ENCODE data around the gene CHI3L1.

CHI3L1 gene

DNA sequence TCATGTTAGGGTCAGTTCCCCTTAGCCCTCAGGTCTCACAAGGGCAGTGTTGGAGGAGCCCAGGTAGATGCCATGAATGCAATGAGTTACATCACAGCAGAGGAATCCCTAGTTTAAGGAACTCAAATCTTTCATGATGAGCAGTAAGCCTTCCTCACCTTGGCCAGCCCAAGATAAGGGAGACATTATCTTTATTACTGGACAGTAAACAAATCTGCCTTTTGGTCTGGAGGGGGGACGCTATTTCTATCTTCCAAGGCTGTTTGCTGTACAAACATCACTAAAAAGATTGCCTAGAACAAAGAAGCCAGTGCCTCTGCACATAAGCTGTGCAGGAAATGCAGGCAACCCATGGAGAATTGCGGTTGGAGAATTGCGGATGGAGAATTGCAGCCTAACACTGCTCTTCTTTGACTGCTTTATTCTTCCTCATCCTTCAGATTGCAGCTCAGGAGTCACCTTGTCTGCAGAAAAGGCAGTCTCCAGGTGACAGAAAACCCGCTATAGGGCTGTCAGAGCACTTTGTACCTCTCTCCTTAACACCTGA is 2.3 kb upstream of the CHI3L1 start:
- H3K9ac ChIP-seq (ENCODE audit: low read depth, low read length): no peak overlapping the region
- no peak overlapping the region for H3K4me3 ChIP-seq (ENCODE audit: low read depth, low read length)
- no peaks in the 10 kb centered on the region for H3K9me3 ChIP-seq (ENCODE audit: control insufficient read depth, insufficient read depth, low read length)
- H3K36me3 ChIP-seq (ENCODE audit: control insufficient read depth, insufficient read depth, low read length): no peaks in the 10 kb centered on the region
- peaks cover 23% of the 10 kb centered on the region for H3K4me1 ChIP-seq (ENCODE audit: control insufficient read depth, insufficient read depth, low read length)
- H3K27ac ChIP-seq (ENCODE audit: low read depth, low read length): no peak overlapping the region
- H3K27me3 ChIP-seq (ENCODE audit: control insufficient read depth, insufficient read depth, low read length): 0 out of 2 replicates have a peak, but pooled peaks cover 5% of the 10 kb centered on the region

DNA sequence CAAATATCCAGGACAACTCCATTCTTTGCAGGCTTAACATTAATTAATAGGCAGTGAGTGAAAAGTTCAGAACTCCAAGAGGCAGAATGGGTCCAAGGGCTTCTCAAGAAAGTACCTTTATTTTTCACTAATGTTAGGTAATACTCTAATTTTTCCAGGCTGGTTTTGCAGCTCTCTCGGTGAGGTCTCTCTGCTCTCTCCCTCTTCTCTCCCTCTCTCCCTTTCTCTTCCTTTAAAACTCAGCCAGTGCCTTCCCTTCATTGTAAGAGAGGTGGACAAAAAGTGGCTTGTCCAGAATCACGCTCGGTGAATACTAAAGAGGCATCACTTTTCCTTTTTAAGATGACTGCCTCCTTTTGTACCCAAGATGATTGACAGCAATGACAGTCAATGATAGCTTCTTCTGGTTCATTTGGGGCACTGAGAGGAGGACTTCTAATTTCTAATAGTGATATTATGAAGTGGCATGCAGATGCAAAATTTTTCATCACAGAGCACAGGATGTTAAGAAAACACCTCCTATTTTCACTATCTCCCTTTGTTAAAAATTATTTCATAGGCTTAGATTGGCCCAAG is 1.3 kb upstream of the CHI3L1 start:
- no peaks in the 10 kb centered on the region for H3K9me3 ChIP-seq (ENCODE audit: control insufficient read depth, insufficient read depth, low read length)
- no peak overlapping the region for H3K4me3 ChIP-seq (ENCODE audit: low read depth, low read length)
- H3K27me3 ChIP-seq (ENCODE audit: control insufficient read depth, insufficient read depth, low read length): 0 out of 2 replicates have a peak, but pooled peaks cover 5% of the 10 kb centered on the region
- no peak overlapping the region for H3K9ac ChIP-seq (ENCODE audit: low read depth, low read length)
- H3K4me1 ChIP-seq (ENCODE audit: control insufficient read depth, insufficient read depth, low read length): peaks cover 23% of the 10 kb centered on the region
- no peak overlapping the region for H3K27ac ChIP-seq (ENCODE audit: low read depth, low read length)
- H3K36me3 ChIP-seq (ENCODE audit: control insufficient read depth, insufficient read depth, low read length): no peaks in the 10 kb centered on the region

DNA sequence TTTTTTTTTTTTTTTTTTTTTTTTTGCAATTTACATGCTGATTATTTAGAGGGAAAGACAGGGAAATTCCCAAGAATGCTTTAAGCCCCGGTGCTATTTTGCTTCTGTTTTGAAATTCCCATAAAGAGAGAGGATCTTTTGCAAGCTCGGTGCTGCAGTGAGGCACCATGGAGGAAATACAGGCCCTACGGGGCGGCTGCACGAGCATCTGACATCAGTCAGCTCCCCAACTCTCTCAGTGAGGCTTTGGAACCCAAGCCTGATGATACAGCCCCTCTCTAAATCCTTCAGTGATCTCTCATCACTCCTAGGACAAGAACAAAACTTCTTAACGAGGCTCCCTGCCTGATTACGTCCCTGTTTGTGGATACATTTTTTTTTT is 791 bp upstream of the CHI3L1 start:
- H3K4me3 ChIP-seq (ENCODE audit: low read depth, low read length): no peak overlapping the region
- H3K36me3 ChIP-seq (ENCODE audit: control insufficient read depth, insufficient read depth, low read length): no peaks in the 10 kb centered on the region
- H3K9ac ChIP-seq (ENCODE audit: low read depth, low read length): no peak overlapping the region
- H3K27ac ChIP-seq (ENCODE audit: low read depth, low read length): no peak overlapping the region
- 0 out of 2 replicates have a peak, but pooled peaks cover 5% of the 10 kb centered on the region for H3K27me3 ChIP-seq (ENCODE audit: control insufficient read depth, insufficient read depth, low read length)
- no peaks in the 10 kb centered on the region for H3K9me3 ChIP-seq (ENCODE audit: control insufficient read depth, insufficient read depth, low read length)
- H3K4me1 ChIP-seq (ENCODE audit: control insufficient read depth, insufficient read depth, low read length): peaks cover 23% of the 10 kb centered on the region

DNA sequence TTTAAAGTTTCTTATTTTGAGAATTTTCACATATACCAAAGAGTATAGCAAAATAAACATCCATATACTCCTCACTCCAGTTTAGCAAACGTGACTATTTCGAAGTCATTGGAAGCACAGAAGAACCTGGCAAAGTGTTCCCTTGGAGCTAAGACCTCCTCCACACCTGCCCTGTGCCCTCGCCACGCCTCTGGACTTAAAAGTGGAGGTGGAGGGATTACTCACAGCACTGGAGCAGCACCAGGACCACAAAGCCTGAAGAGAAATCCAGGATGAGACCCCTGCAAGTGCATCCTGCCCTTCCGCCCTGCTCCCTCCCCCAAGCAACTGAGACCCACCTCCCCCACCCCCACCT is 436 bp downstream of the CHI3L1 start:
- no peak overlapping the region for H3K27ac ChIP-seq (ENCODE audit: low read depth, low read length)

DNA sequence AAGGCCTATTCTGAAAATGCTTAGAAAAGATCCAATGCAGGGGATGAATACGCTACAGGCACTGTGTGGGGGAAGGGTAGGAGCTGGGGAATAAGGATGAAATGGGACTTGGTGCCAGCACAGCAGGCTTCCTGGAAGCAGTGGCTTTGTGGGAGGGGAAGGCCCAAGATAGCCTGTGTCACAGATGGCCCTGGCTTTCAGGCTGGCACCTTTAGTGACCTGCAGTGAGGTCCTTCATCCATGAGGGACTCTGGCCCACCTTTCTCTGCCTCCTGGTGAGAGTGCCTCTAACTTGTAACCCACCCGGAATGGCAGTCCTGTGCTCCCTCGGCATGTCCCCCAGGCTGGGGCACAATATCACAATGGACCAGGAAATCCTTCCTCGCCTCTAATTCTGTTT is 919 bp downstream of the CHI3L1 start:
- H3K27me3 ChIP-seq (ENCODE audit: control insufficient read depth, insufficient read depth, low read length): 0 out of 2 replicates have a peak, but pooled peaks cover 5% of the 10 kb centered on the region
- H3K27ac ChIP-seq (ENCODE audit: low read depth, low read length): no peak overlapping the region
- no peak overlapping the region for H3K4me3 ChIP-seq (ENCODE audit: low read depth, low read length)
- no peaks in the 10 kb centered on the region for H3K9me3 ChIP-seq (ENCODE audit: control insufficient read depth, insufficient read depth, low read length)
- no peaks in the 10 kb centered on the region for H3K36me3 ChIP-seq (ENCODE audit: control insufficient read depth, insufficient read depth, low read length)
- no peak overlapping the region for H3K9ac ChIP-seq (ENCODE audit: low read depth, low read length)
- H3K4me1 ChIP-seq (ENCODE audit: control insufficient read depth, insufficient read depth, low read length): peaks cover 23% of the 10 kb centered on the region

More for the DNA sequence above, 436 bp downstream of the CHI3L1 start:
- no peak overlapping the region for H3K4me3 ChIP-seq (ENCODE audit: low read depth, low read length)
- no peak overlapping the region for H3K9ac ChIP-seq (ENCODE audit: low read depth, low read length)
- peaks cover 23% of the 10 kb centered on the region for H3K4me1 ChIP-seq (ENCODE audit: control insufficient read depth, insufficient read depth, low read length)
- 0 out of 2 replicates have a peak, but pooled peaks cover 5% of the 10 kb centered on the region for H3K27me3 ChIP-seq (ENCODE audit: control insufficient read depth, insufficient read depth, low read length)
- no peaks in the 10 kb centered on the region for H3K36me3 ChIP-seq (ENCODE audit: control insufficient read depth, insufficient read depth, low read length)
- no peaks in the 10 kb centered on the region for H3K9me3 ChIP-seq (ENCODE audit: control insufficient read depth, insufficient read depth, low read length)

DNA sequence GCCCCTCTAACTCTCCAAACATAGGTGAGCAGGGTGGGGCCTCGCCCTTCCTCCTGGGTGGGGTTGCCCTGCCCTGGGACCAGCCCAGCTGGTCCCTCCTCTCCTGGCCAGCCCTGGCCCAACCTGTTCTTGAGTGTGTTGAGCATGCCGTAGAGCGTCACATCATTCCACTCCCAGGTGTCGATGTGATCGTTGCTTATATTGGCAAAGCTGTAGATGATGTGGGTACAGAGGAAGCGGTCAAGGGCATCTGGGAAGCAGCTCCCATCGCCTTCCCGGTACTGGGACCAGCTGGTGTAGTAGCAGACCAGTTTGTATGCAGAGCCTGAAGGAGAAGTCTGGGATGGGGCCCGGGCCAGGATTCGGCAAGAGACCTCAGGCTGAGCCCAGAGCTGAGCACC is 1.4 kb downstream of the CHI3L1 start:
- no peaks in the 10 kb centered on the region for H3K9me3 ChIP-seq (ENCODE audit: control insufficient read depth, insufficient read depth, low read length)
- H3K27me3 ChIP-seq (ENCODE audit: control insufficient read depth, insufficient read depth, low read length): 0 out of 2 replicates have a peak, but pooled peaks cover 5% of the 10 kb centered on the region
- no peaks in the 10 kb centered on the region for H3K36me3 ChIP-seq (ENCODE audit: control insufficient read depth, insufficient read depth, low read length)
- peaks cover 23% of the 10 kb centered on the region for H3K4me1 ChIP-seq (ENCODE audit: control insufficient read depth, insufficient read depth, low read length)
- no peak overlapping the region for H3K9ac ChIP-seq (ENCODE audit: low read depth, low read length)
- no peak overlapping the region for H3K4me3 ChIP-seq (ENCODE audit: low read depth, low read length)
- H3K27ac ChIP-seq (ENCODE audit: low read depth, low read length): no peak overlapping the region

DNA sequence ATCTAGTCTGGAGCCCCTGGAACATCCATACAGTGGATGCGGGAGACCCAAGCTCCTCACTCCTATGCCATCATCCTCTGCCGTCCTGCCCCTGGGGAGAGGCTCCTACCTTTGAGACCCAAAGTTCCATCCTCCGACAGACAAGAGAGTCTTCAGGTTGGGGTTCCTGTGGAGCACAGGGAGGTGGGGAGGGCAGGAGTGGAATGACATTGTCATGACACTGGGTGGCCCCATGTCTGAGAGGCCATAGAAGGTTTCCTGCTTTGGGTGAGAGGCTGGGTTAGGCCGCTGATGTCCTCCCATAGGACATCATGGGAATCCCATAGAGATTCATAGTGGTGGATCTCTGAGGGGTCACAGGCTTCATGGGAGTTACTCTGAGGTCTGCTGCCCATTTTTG is 2.0 kb downstream of the CHI3L1 start:
- peaks cover 23% of the 10 kb centered on the region for H3K4me1 ChIP-seq (ENCODE audit: control insufficient read depth, insufficient read depth, low read length)
- no peaks in the 10 kb centered on the region for H3K36me3 ChIP-seq (ENCODE audit: control insufficient read depth, insufficient read depth, low read length)
- H3K27ac ChIP-seq (ENCODE audit: low read depth, low read length): no peak overlapping the region
- H3K27me3 ChIP-seq (ENCODE audit: control insufficient read depth, insufficient read depth, low read length): 0 out of 2 replicates have a peak, but pooled peaks cover 5% of the 10 kb centered on the region
- H3K9ac ChIP-seq (ENCODE audit: low read depth, low read length): no peak overlapping the region
- no peak overlapping the region for H3K4me3 ChIP-seq (ENCODE audit: low read depth, low read length)
- no peaks in the 10 kb centered on the region for H3K9me3 ChIP-seq (ENCODE audit: control insufficient read depth, insufficient read depth, low read length)

DNA sequence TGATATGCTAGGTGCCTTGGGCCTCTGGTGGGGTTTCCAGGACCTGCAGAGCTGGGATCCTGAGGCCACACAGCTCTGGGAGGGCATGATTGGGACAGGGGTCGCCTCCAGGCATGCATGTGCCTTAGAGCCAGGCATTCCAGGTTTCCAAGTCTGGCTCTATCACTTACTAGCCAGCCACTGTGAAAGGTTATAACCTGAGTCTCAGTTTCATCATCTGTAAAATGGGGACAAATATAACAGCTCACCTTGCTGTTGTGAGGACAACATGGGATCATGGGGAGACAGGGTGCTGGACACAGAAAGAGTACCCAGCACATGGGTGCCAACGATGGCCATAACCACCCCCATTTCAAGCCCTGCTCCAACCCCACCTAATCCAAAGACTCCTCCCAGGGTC is 2.7 kb downstream of the CHI3L1 start:
- H3K27ac ChIP-seq (ENCODE audit: low read depth, low read length): no peak overlapping the region
- peaks cover 23% of the 10 kb centered on the region for H3K4me1 ChIP-seq (ENCODE audit: control insufficient read depth, insufficient read depth, low read length)
- 0 out of 2 replicates have a peak, but pooled peaks cover 5% of the 10 kb centered on the region for H3K27me3 ChIP-seq (ENCODE audit: control insufficient read depth, insufficient read depth, low read length)
- no peaks in the 10 kb centered on the region for H3K9me3 ChIP-seq (ENCODE audit: control insufficient read depth, insufficient read depth, low read length)
- no peaks in the 10 kb centered on the region for H3K36me3 ChIP-seq (ENCODE audit: control insufficient read depth, insufficient read depth, low read length)
- H3K9ac ChIP-seq (ENCODE audit: low read depth, low read length): no peak overlapping the region
- H3K4me3 ChIP-seq (ENCODE audit: low read depth, low read length): no peak overlapping the region

DNA sequence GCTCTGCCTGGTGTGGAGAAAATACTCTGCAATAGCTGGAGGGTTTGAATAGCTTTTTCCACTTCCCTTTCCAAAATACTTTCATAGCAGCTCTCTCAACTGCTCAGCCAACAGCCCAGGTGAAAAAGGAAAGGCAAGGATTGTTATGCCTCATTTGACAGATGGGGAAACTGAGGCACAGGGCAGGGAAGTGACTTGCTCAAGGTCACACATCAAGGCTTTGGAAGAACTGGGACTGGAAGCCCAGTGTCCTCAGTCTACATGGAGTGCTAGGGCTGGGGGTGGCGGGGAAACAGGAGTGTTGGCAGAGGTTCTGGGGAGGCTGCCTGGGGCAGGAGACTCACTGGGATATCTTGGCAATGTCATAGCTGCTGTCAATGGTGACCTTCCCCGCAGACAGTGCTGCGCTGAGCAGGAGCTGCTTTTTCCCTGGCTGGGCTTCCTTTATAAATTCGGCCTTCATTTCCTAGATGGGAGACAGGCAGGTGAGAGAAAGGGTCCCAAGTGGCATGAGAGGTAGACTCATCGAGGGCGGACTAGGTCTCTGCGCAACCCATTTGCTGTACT is 4.0 kb downstream of the CHI3L1 start:
- Histone ChIP-seq H3K4me1 (ENCODE audit: control insufficient read depth, insufficient read depth, low read length) (peaks cover 25% of the 10 kb centered on the region), H3K27ac (ENCODE audit: low read depth, low read length) (no peak overlapping the region), H3K9me3 (ENCODE audit: control insufficient read depth, insufficient read depth, low read length) (no peaks in the 10 kb centered on the region), H3K9ac (ENCODE audit: low read depth, low read length) (no peak overlapping the region), H3K27me3 (ENCODE audit: control insufficient read depth, insufficient read depth, low read length) (0 out of 2 replicates have a peak, but pooled peaks cover 5% of the 10 kb centered on the region), H3K4me3 (ENCODE audit: low read depth, low read length) (no peak overlapping the region), H3K36me3 (ENCODE audit: control insufficient read depth, insufficient read depth, low read length) (no peaks in the 10 kb centered on the region)

DNA sequence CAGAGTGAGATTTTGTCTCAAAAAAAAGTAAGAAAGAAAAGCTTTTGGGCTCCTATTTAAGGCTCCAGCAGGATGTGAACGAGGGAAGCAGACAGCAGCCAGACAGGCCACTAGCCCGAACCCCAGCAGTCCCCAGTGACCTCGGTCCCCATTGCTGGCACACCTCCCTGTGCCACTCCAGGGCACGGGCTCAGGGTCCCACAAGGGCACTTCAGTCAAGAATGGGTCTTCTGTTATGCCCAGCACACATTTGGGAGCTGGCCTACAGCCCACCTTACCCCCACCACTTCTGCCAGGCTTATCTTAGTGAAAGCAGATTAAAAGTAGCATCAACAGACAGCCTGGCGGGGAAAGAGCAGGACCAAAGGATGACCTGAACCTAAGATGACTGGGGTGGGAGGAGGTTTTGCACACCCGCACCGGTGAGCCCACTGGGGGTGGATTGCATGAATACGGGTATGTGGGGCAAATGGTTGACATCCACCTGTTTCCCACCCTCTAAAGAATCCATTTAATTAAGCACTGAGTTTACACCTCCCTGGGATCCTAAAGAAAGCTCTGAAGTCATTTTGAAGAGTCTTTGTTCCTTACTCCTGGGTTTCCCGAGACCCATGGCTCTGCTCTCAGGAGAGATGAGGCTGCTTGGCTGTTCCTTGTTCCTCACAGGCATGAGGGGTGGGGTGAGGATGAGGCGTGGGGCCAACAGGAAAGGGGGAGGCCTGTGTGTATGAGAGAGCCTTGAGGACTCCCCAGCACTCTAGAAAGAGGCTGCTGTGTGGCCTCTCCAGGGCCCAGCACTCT is 4.7 kb downstream of the CHI3L1 start:
- Histone ChIP-seq H3K9me3 (ENCODE audit: control insufficient read depth, insufficient read depth, low read length) (no peaks in the 10 kb centered on the region), H3K27ac (ENCODE audit: low read depth, low read length) (no peak overlapping the region), H3K9ac (ENCODE audit: low read depth, low read length) (no peak overlapping the region), H3K4me3 (ENCODE audit: low read depth, low read length) (no peak overlapping the region), H3K36me3 (ENCODE audit: control insufficient read depth, insufficient read depth, low read length) (no peaks in the 10 kb centered on the region), H3K4me1 (ENCODE audit: control insufficient read depth, insufficient read depth, low read length) (peaks cover 18% of the 10 kb centered on the region), H3K27me3 (ENCODE audit: control insufficient read depth, insufficient read depth, low read length) (0 out of 2 replicates have a peak, but pooled peaks cover 2% of the 10 kb centered on the region)

Measured in HUES48 (cell line).